K562 (cell line): ENCODE data around the gene DLGAP1. TPM values are rescaled to one million over a fixed set of nuclear protein-coding genes. Genes with fewer than 3 reads are reported as not detected.
A peak's percentile ranks its signal among the peaks of the same experiment; 100 is the strongest.

Source experiments
- ATAC-seq: fragments of 200-7000 bp; cut with Tn5 transposase; 3 replicates; pipeline ENCODE4 v1.9.1; 2020; ENCODE audit warnings: moderate library complexity
- BruUV-seq: library from RNA; stranded (reverse); fragments of 400-500 nt; replicated peaks from 2 replicates; lab custom pipeline; 2021; lab: Mats Ljungman, UMichigan
- CTCF ChIA-PET: fragments of 300-600 bp; formaldehyde crosslinking; extraction: SDS; loops from one replicate; lab custom pipeline; 2021; ENCODE audit warnings: low intra/inter-chr PET ratio; lab: Yijun Ruan, JAX
- POLR2A ChIA-PET: fragments of 300-600, 350-650 bp; sonication (Branson Sonifier 250); formaldehyde crosslinking; extraction: SDS; loops from one replicate; lab custom pipeline; 2021; ENCODE audit warnings: antibody characterized with exemption, inconsistent platforms; lab: Yijun Ruan, JAX
- DNase-seq, 4 experiments: peaks; one replicate each; pipeline versions ENCODE4 v3.0.0 to v3.0.0-alpha.2; 2011 to 2018; ENCODE audit warnings: low spot score in 3 of 4, mixed read lengths in 3 of 4; ENCODE audit errors: extremely low read depth in 1 of 4
- FAIRE-seq: peaks from 2 replicates; lab custom pipeline; 2011; peaks lifted over from hg19 to GRCh38; lab: Jason Lieb, UNC
- H2AFZ ChIP-seq: 2 replicates; pipeline ENCODE4 v1.6.0; 2011; ENCODE audit warnings: low read depth, low read length, control low read depth, inconsistent platforms
- H3K27ac ChIP-seq: fragments of 200-600 bp; 3 replicates; pipeline ENCODE4 v1.8.0; 2011; ENCODE audit warnings: low read depth, mild to moderate bottlenecking, control low read depth, inconsistent platforms, low read length, moderate library complexity, mixed read lengths; ENCODE audit errors: extremely low read depth
- H3K27me3 ChIP-seq, 2 experiments: fragments of 300-600 bp in 1 of 2; 2 replicates in 1 of 2; 3 replicates in 1 of 2; pipeline versions ENCODE4 v1.6.0 to v1.8.0; 2011; ENCODE audit warnings: inconsistent platforms in 2 of 2, low read length in 2 of 2, mild to moderate bottlenecking in 1 of 2, mixed read lengths in 1 of 2, moderate library complexity in 1 of 2; ENCODE audit not compliant: control insufficient read depth in 2 of 2, insufficient read depth in 2 of 2
- H3K36me3 ChIP-seq: fragments of 300-600 bp; 3 replicates; pipeline ENCODE4 v1.8.0; 2011; ENCODE audit warnings: mild to moderate bottlenecking, low read length, inconsistent platforms; ENCODE audit not compliant: control insufficient read depth, insufficient read depth
- H3K4me1 ChIP-seq, 2 experiments: fragments of 200-600 bp in 1 of 2; replicated peaks in 1 of 2; 2 replicates in 1 of 2; 3 replicates in 1 of 2; pipeline versions ENCODE4 v1.5.1 to v1.8.0; 2011; ENCODE audit warnings: inconsistent platforms in 2 of 2, low read length in 2 of 2, mild to moderate bottlenecking in 1 of 2, mixed read lengths in 1 of 2, moderate library complexity in 1 of 2; ENCODE audit not compliant: control insufficient read depth in 2 of 2, insufficient read depth in 2 of 2
- H3K4me2 ChIP-seq: 2 replicates; pipeline ENCODE4 v1.6.1; 2011; ENCODE audit warnings: low read length, control low read depth, inconsistent platforms, mixed read lengths; ENCODE audit not compliant: insufficient read depth
- H3K4me3 ChIP-seq: fragments of 200-600 bp; sonication (generic), shearing (Covaris generic); 2 replicates; pipeline ENCODE4 v1.5.1; 2016; ENCODE audit warnings: control low read depth, inconsistent platforms
- H3K79me2 ChIP-seq: fragments of 200-600 bp; 3 replicates; pipeline ENCODE4 v1.8.0; 2011; ENCODE audit warnings: low read length, inconsistent platforms; ENCODE audit not compliant: control insufficient read depth, insufficient read depth
- H3K9ac ChIP-seq, 2 experiments: 2 replicates each; pipeline versions ENCODE4 v1.6.0 to v1.6.1; 2011; ENCODE audit warnings: low read depth in 2 of 2, low read length in 2 of 2, control low read depth in 1 of 2, inconsistent platforms in 1 of 2, mild to moderate bottlenecking in 1 of 2, mixed read lengths in 1 of 2; ENCODE audit not compliant: insufficient read depth in 1 of 2
- H3K9me1 ChIP-seq: one replicate; pipeline ENCODE4 v1.6.0; 2011; ENCODE audit warnings: inconsistent platforms, mild to moderate bottlenecking, low read length, moderate library complexity; ENCODE audit not compliant: control insufficient read depth, insufficient read depth
- H3K9me3 ChIP-seq: replicated peaks from 2 replicates; pipeline ENCODE4 v1.5.1; 2011; ENCODE audit warnings: low read depth, low read length, inconsistent platforms; ENCODE audit not compliant: control insufficient read depth, insufficient read depth
- H4K20me1 ChIP-seq: replicated peaks from 2 replicates; pipeline ENCODE4 v1.6.1; 2011; ENCODE audit warnings: low read length, inconsistent platforms, mixed read lengths; ENCODE audit not compliant: control insufficient read depth, insufficient read depth
- ARID3A ChIP-seq: IDR thresholded peaks from 2 replicates; pipeline ENCODE4 v1.6.1; 2012; ENCODE audit warnings: low read depth, low read length, improper control_type of control experiment, borderline replicate concordance
- ARID3B ChIP-seq: fragments of 250-450 bp; sonication (Bioruptor Pico); IDR thresholded peaks from 2 replicates; pipeline ENCODE4 v1.4.0; 2020; ENCODE audit warnings: borderline replicate concordance
- CHAMP1 ChIP-seq: fragments of 450-650 bp; IDR thresholded peaks from 2 replicates; pipeline ENCODE4 v1.6.1; 2016; ENCODE audit warnings: mild to moderate bottlenecking
- DACH1 ChIP-seq: fragments of 450-650 bp; IDR thresholded peaks from 2 replicates; pipeline ENCODE4 v1.6.1; 2018; ENCODE audit not compliant: partially characterized antibody
- HCFC1 ChIP-seq: IDR thresholded peaks from 2 replicates; pipeline ENCODE4 v1.6.1; 2012; ENCODE audit warnings: low read depth, low read length, improper control_type of control experiment
- ILK ChIP-seq: fragments of 450-650 bp; IDR thresholded peaks from 2 replicates; pipeline ENCODE4 v1.6.1; 2016; ENCODE audit warnings: missing genetic modification characterization, low read depth, mild to moderate bottlenecking, missing compliant biosample characterization, moderate library complexity, borderline replicate concordance
- KLF1 ChIP-seq: fragments of 450-650 bp; IDR thresholded peaks from 2 replicates; pipeline ENCODE4 v1.6.1; 2016; ENCODE audit warnings: missing genetic modification characterization, missing compliant biosample characterization
- MAFG ChIP-seq: fragments of 450-650 bp; conservative IDR thresholded peaks from 2 replicates; pipeline ENCODE4 v1.6.1; 2016; ENCODE audit warnings: missing genetic modification characterization, missing compliant biosample characterization
- RBM39 ChIP-seq: fragments of 200-400 bp; formaldehyde crosslinking; optimal IDR thresholded peaks from 2 replicates; pipeline ENCODE3; 2018; ENCODE audit warnings: low read depth, low read length
- ZBTB9 ChIP-seq: fragments of 450-650 bp; formaldehyde crosslinking; IDR thresholded peaks from 2 replicates; pipeline ENCODE4 v1.4.0; 2020; ENCODE audit warnings: mild to moderate bottlenecking, moderate library complexity
- ZNF133 ChIP-seq: fragments of 250-450 bp; sonication (Bioruptor Pico); IDR thresholded peaks from 2 replicates; pipeline ENCODE4 v1.4.0; 2020; ENCODE audit warnings: mild to moderate bottlenecking
- ZNF134 ChIP-seq: fragments of 250-450 bp; sonication (Bioruptor Pico); conservative IDR thresholded peaks from 2 replicates; pipeline ENCODE4 v1.4.0; 2020
- ZNF445 ChIP-seq: fragments of 250-450 bp; sonication (Bioruptor Pico); IDR thresholded peaks from 2 replicates; pipeline ENCODE4 v1.4.0; 2020; ENCODE audit warnings: low read depth, mild to moderate bottlenecking, moderate library complexity
- ZNF695 ChIP-seq: fragments of 450-650 bp; formaldehyde crosslinking; IDR thresholded peaks from 2 replicates; pipeline ENCODE4 v1.4.0; 2020; ENCODE audit warnings: mild to moderate bottlenecking, moderate library complexity
- ZNF785 ChIP-seq: fragments of 250-450 bp; sonication (Bioruptor Pico); IDR thresholded peaks from 2 replicates; pipeline ENCODE4 v1.4.0; 2020; ENCODE audit warnings: mild to moderate bottlenecking
- ZSCAN32 ChIP-seq: fragments of 450-650 bp; formaldehyde crosslinking; IDR thresholded peaks from 2 replicates; pipeline ENCODE4 v1.4.0; 2020; ENCODE audit warnings: mild to moderate bottlenecking, moderate library complexity
- WGBS: fragments of 100-300 bp; shearing (Covaris generic); methylation state at CpG from one replicate; pipeline ENCODE4 v1.1.6; 2016; ENCODE audit warnings: low coverage, mixed read lengths; ENCODE audit not compliant: insufficient coverage; ENCODE audit errors: missing lambda C conversion rate; 5-methylcytosine and 5-hydroxymethylcytosine counted together
- in situ Hi-C: fragments of 300-500 bp; cut with MboI; formaldehyde crosslinking; loops from 4 replicates; pipeline ENCODE4 v1.15.0; 2018; ENCODE audit warnings: inconsistent platforms, mixed read lengths
- intact Hi-C: fragments of 100-400 bp; cut with micrococcal nuclease; formaldehyde crosslinking; loops from 2 replicates; pipeline ENCODE4 v1.14.2; 2022
- polyA plus RNA-seq, 8 experiments: library from polyadenylated mRNA; depleted of rRNA in 4 of 8; stranded (reverse) in 5 of 8; unstranded in 3 of 8; fragments of >200 nt; fragmentation: Nextera tagmentation in 2 of 8; fragmentation: Illumina TruSeq in 1 of 8; extraction: Ambion mirVana in 2 of 8; extraction: Trizol in 1 of 8; gene quantifications; 2 replicates each; pipeline versions ENCODE4 v1.2.1 to v1.2.3, GENCODE V29; 2011 to 2014; ENCODE audit warnings: inconsistent platforms in 1 of 8, missing spikeins in 1 of 8
- total RNA-seq, 7 experiments: library from RNA; depleted of rRNA in 6 of 7; stranded (reverse); fragments of >200 nt in 6 of 7; fragmentation: Illumina TruSeq in 2 of 7; extraction: Trizol in 2 of 7; gene quantifications; 2 replicates each; pipeline versions ENCODE4 v1.2.1 to v1.2.3, GENCODE V29; 2011 to 2021; ENCODE audit warnings: low replicate concordance in 1 of 7

DLGAP1 gene
- total and polyA plus RNA-seq, 9 of the 15 experiments (the other 6 are each of a cell fraction or from before 2014, with no cell fraction given), result 0.04 to 0.22 (median 0.08) TPM

- no peak overlapping the region for H3K9ac ChIP-seq
- H4K20me1 ChIP-seq, result no peaks in the 10 kb centered on the region
- H3K9me1 ChIP-seq, result no peaks in the 10 kb centered on the region
- no peak overlapping the region for H3K4me3 ChIP-seq
- peak overlapping the region; percentile 34; the same call in 1 of the 2 replicates for H2AFZ ChIP-seq
- TF ChIP-seq ZBTB9 (CRISPR knock-in tag), result no peak
- no peak for TF ChIP-seq RBM39
- no peak for TF ChIP-seq ARID3A
- TF ChIP-seq DACH1, result no peak
- TF ChIP-seq ZNF445 (CRISPR knock-in tag), result no peak
- no peak for TF ChIP-seq CHAMP1
- no peak for TF ChIP-seq MAFG (tag)
- TF ChIP-seq HCFC1, result no peak
- TF ChIP-seq ILK (tag), result no peak
- TF ChIP-seq ARID3B (CRISPR knock-in tag), result no peak
- TF ChIP-seq ZNF695, result no peak
- TF ChIP-seq KLF1 (tag), result no peak
- no peak for TF ChIP-seq ZNF134 (CRISPR knock-in tag)
- no peak for TF ChIP-seq ZNF133
- no peak for TF ChIP-seq ZNF785
- TF ChIP-seq ZSCAN32 (CRISPR knock-in tag), result no peak
- TF ChIP-seq, all 486 proteins: peak for 0
- Histone ChIP-seq H3K4me2 (no peak overlapping the region), H3K4me1 (no peaks in the 10 kb centered on the region), H3K27me3 (no peaks in the 10 kb centered on the region), H3K79me2 (no peaks in the 10 kb centered on the region), H3K27ac (no peak overlapping the region), H3K36me3 (no peaks in the 10 kb centered on the region), H3K9me3 (no peaks in the 10 kb centered on the region)
- no peak for FAIRE-seq
- 79% methylated on average over 5 of the region's 5 CpGs for WGBS
- in situ Hi-C loops (no loop called here), intact Hi-C loops (no loop called here)
- POLR2A ChIA-PET, result interaction anchor here (1.3 to 1.4 kb wide), 2 partner anchors 11 to 17 kb away, joined by 6 to 7 read pairs; no protein-coding TSS in a partner anchor
- no peak for ATAC-seq
- CTCF ChIA-PET, result no interaction called here
- BruUV-seq, result no TSS peak
- DNase-seq, result no peak
Observed at GRCh38 chr18:3494569-3494968, 960.5 kb downstream of the DLGAP1 start.
